Keratinocyte (primary cell): ENCODE data around the gene HLA-DPA1. TPM values are rescaled to one million over a fixed set of nuclear protein-coding genes. Genes with fewer than 3 reads are reported as not detected.
A peak's percentile ranks its signal among the peaks of the same experiment; 100 is the strongest.

Experiments
- DNase-seq: peaks from one replicate; pipeline ENCODE4 v3.0.0-alpha.2; 2011; ENCODE audit warnings: low read depth, missing footprints, low spot score
- FAIRE-seq: peaks from 2 replicates; lab custom pipeline; 2011; peaks lifted over from hg19 to GRCh38; lab: Jason Lieb, UNC
- H2AFZ ChIP-seq: 2 replicates; pipeline ENCODE4 v1.6.0; 2012; ENCODE audit warnings: low read length, control low read depth, inconsistent platforms; ENCODE audit not compliant: control insufficient read depth
- H3K27ac ChIP-seq: 2 replicates; pipeline ENCODE4 v1.5.1; 2011; ENCODE audit warnings: low read length; ENCODE audit not compliant: control insufficient read depth, insufficient read depth
- H3K27me3 ChIP-seq: 3 replicates; pipeline ENCODE4 v1.6.0; 2011; ENCODE audit warnings: low read length; ENCODE audit not compliant: control insufficient read depth, insufficient read depth; ENCODE audit errors: extremely low read depth
- H3K36me3 ChIP-seq, 2 experiments: 2 replicates in 1 of 2; 3 replicates in 1 of 2; pipeline ENCODE4 v1.5.1; 2011; ENCODE audit warnings: low read length in 2 of 2, mild to moderate bottlenecking in 1 of 2; ENCODE audit not compliant: control insufficient read depth in 2 of 2, insufficient read depth in 2 of 2; ENCODE audit errors: extremely low read depth in 1 of 2
- H3K4me1 ChIP-seq: 3 replicates; pipeline ENCODE4 v1.5.1; 2011; ENCODE audit warnings: low read length; ENCODE audit not compliant: control insufficient read depth, insufficient read depth; ENCODE audit errors: extremely low read depth
- H3K4me2 ChIP-seq: 3 replicates; pipeline ENCODE4 v1.6.0; 2011; ENCODE audit warnings: low read depth, low read length; ENCODE audit not compliant: control insufficient read depth, insufficient read depth; ENCODE audit errors: extremely low read depth
- H3K4me3 ChIP-seq, 3 experiments: fragments of 200-600 bp in 1 of 3; sonication (generic) in 1 of 3; 2 replicates in 2 of 3; 3 replicates in 1 of 3; pipeline ENCODE4 v1.5.1; 2011 to 2016; ENCODE audit warnings: low read length in 3 of 3, mild to moderate bottlenecking in 3 of 3, control low read depth in 2 of 3, inconsistent platforms in 1 of 3, low read depth in 1 of 3, mixed read lengths in 1 of 3, mixed run types in 1 of 3, moderate library complexity in 1 of 3; ENCODE audit not compliant: control insufficient read depth in 2 of 3, insufficient read depth in 2 of 3; ENCODE audit errors: extremely low read depth in 1 of 3
- H3K79me2 ChIP-seq: 2 replicates; pipeline ENCODE4 v1.6.0; 2012; ENCODE audit warnings: low read length; ENCODE audit not compliant: control insufficient read depth, insufficient read depth
- H3K9ac ChIP-seq: 3 replicates; pipeline ENCODE4 v1.6.0; 2011; ENCODE audit warnings: low read length; ENCODE audit not compliant: control insufficient read depth, insufficient read depth; ENCODE audit errors: extremely low read depth
- H3K9me1 ChIP-seq: 3 replicates; pipeline ENCODE4 v1.6.0; 2011; ENCODE audit warnings: low read length; ENCODE audit not compliant: control insufficient read depth, insufficient read depth; ENCODE audit errors: extremely low read depth
- H3K9me3 ChIP-seq: 2 replicates; pipeline ENCODE4 v1.5.1; 2012; ENCODE audit warnings: low read depth, low read length; ENCODE audit not compliant: control insufficient read depth
- H4K20me1 ChIP-seq: 3 replicates; pipeline ENCODE4 v1.6.0; 2011; ENCODE audit warnings: low read length; ENCODE audit not compliant: control insufficient read depth, insufficient read depth; ENCODE audit errors: extremely low read depth
- CTCF ChIP-seq, 3 experiments: IDR thresholded peaks in 1 of 3; conservative IDR thresholded peaks in 1 of 3; optimal IDR thresholded peaks in 1 of 3; 2 replicates in 2 of 3; 3 replicates in 1 of 3; pipeline versions ENCODE3 to v1.5.1; 2011; ENCODE audit warnings: low read length in 3 of 3, mild to moderate bottlenecking in 3 of 3, moderate library complexity in 2 of 3, control low read depth in 1 of 3, inconsistent platforms in 1 of 3; ENCODE audit not compliant: insufficient read depth in 2 of 3; ENCODE audit errors: extremely low read depth in 1 of 3
- EZH2 ChIP-seq: IDR thresholded peaks from one replicate; pipeline ENCODE4 v1.6.1; 2012; ENCODE audit warnings: inconsistent platforms, mild to moderate bottlenecking, low read length, moderate library complexity
- dilution Hi-C: fragments of 300-500 bp; cut with MboI; formaldehyde crosslinking; loops from one replicate; pipeline ENCODE4 v1.7.0; 2020; ENCODE audit warnings: low sequenced_read_pairs; ENCODE audit not compliant: extremely low pct_ligation_motif_present
- polyA plus RNA-seq, 5 experiments: library from polyadenylated mRNA; depleted of rRNA in 3 of 5; stranded (reverse) in 3 of 5; stranded (forward) in 1 of 5; unstranded in 1 of 5; fragments of >200 nt; gene quantifications; 1 replicate in 1 of 5; 2 replicates in 3 of 5; 3 replicates in 1 of 5; pipeline versions ENCODE4 v1.2.1 to v1.2.3, GENCODE V29; 2011 to 2012; ENCODE audit warnings: missing spikeins in 2 of 5, low read depth in 1 of 5, low replicate concordance in 1 of 5

The HLA-DPA1 gene
- polyA plus RNA-seq, 1 donor (not counting 4 experiments of a cell fraction or from before 2014, with no cell fraction given): 0.09 TPM

- no peak overlapping the region for H3K9ac ChIP-seq
- no peak overlapping the region for H3K27ac ChIP-seq
- no peaks in the 10 kb centered on the region for H3K9me3 ChIP-seq
- H4K20me1 ChIP-seq: no peaks in the 10 kb centered on the region
- dilution Hi-C loops: no loop called here
- no peaks in the 10 kb centered on the region for H3K79me2 ChIP-seq
- no peaks in the 10 kb centered on the region for H3K4me1 ChIP-seq
- DNase-seq: no peak
- no peak overlapping the region for H3K4me2 ChIP-seq
- H2AFZ ChIP-seq: no peak overlapping the region
- peaks cover 4% of the 10 kb centered on the region for H3K27me3 ChIP-seq
- TF ChIP-seq CTCF (optimal IDR thresholded peaks at IDR 0.05 in 1 of 3, IDR thresholded peaks at IDR 0.05 in 1 of 3, conservative IDR thresholded peaks at IDR 0.05 in 1 of 3; ENCODE audit: extremely low read depth in 1 of 3, insufficient read depth in 2 of 3, low read length in 3 of 3) (no peak), EZH2 (no peak)
- no peaks in the 10 kb centered on the region for H3K9me1 ChIP-seq
- FAIRE-seq: no peak
- H3K4me3 ChIP-seq: no peak overlapping the region
- H3K36me3 ChIP-seq: no peaks in the 10 kb centered on the region
These were observed 23.2 kb downstream of the HLA-DPA1 start for GRCh38 chr6:33050014-33050810.

- FAIRE-seq: no peak
- DNase-seq: no peak
- Histone ChIP-seq H3K4me1 (no peaks in the 10 kb centered on the region), H2AFZ (no peak overlapping the region), H3K36me3 (no peaks in the 10 kb centered on the region), H3K27ac (no peak overlapping the region), H3K27me3 (peaks cover 4% of the 10 kb centered on the region), H3K79me2 (no peaks in the 10 kb centered on the region), H4K20me1 (no peaks in the 10 kb centered on the region), H3K4me3 (no peak overlapping the region), H3K4me2 (no peak overlapping the region), H3K9me3 (no peaks in the 10 kb centered on the region), H3K9ac (no peak overlapping the region), H3K9me1 (no peaks in the 10 kb centered on the region)
- dilution Hi-C loops: no loop called here
- TF ChIP-seq EZH2 (no peak), CTCF (optimal IDR thresholded peaks at IDR 0.05 in 1 of 3, IDR thresholded peaks at IDR 0.05 in 1 of 3, conservative IDR thresholded peaks at IDR 0.05 in 1 of 3; ENCODE audit: extremely low read depth in 1 of 3, insufficient read depth in 2 of 3, low read length in 3 of 3) (peak; percentile 7 to 38 (median 19))
These were observed 24.0 kb downstream of the HLA-DPA1 start for GRCh38 chr6:33049323-33050013.
